Activated CD8-positive, alpha-beta memory T cell treated with anti-CD3 and anti-CD28 coated beads for 24 hours (primary cell): ENCODE measurements around the gene PTGER1.

ENCODE experiments used
- DNase-seq: peaks from one replicate; pipeline ENCODE4 v3.0.0-alpha.2; 2020

The PTGER1 gene

GRCh38 chr19:14439014-14439413 lies 36.1 kb downstream of the PTGER1 start:
- no peak for DNase-seq

GRCh38 chr19:14437578-14438140 lies 37.5 kb downstream of the PTGER1 start:
- no peak for DNase-seq

GRCh38 chr19:14435320-14436050 lies 39.7 kb downstream of the PTGER1 start:
- DNase-seq, result no peak

GRCh38 chr19:14434543-14435319 lies 40.4 kb downstream of the PTGER1 start:
- DNase-seq, result peak; percentile 70

GRCh38 chr19:14433554-14434501 lies 41.3 kb downstream of the PTGER1 start:
- peak; percentile 74 for DNase-seq

- peak; percentile 84 for DNase-seq
These were observed 42.2 kb downstream of the PTGER1 start, which contains the start of gene PKN1 for GRCh38 chr19:14432791-14433553. Gene PKN1 (plus strand): TSS chr19:14433306. CDS start chr19:14433522, 216 bp downstream.

GRCh38 chr19:14430712-14431111 lies 44.4 kb downstream of the PTGER1 start:
- no peak for DNase-seq

GRCh38 chr19:14428882-14429416 lies 46.2 kb downstream of the PTGER1 start:
- DNase-seq, result no peak

- DNase-seq, result no peak
These were observed 47.7 kb downstream of the PTGER1 start for GRCh38 chr19:14427461-14427860.

GRCh38 chr19:14425696-14426138 lies 49.4 kb downstream of the PTGER1 start:
- no peak for DNase-seq
